H9 (cell line): ENCODE data around the gene ODF2. TPM values are rescaled to one million over a fixed set of nuclear protein-coding genes. Genes with fewer than 3 reads are reported as not detected.

Source experiments
- DNase-seq: peaks from one replicate; pipeline ENCODE4 v3.0.0-alpha.2; 2017
- H2AFZ ChIP-seq: one replicate; pipeline ENCODE4 v1.6.1; 2013; ENCODE audit warnings: mild to moderate bottlenecking, low read length, control low read depth, moderate library complexity
- H2AK5ac ChIP-seq: 2 replicates; pipeline ENCODE4 v1.6.1; 2013; ENCODE audit warnings: low read length, control low read depth, mixed read lengths; ENCODE audit not compliant: insufficient read length
- H2BK120ac ChIP-seq: one replicate; pipeline ENCODE4 v1.6.1; 2013; ENCODE audit warnings: low read depth, mild to moderate bottlenecking, low read length, control low read depth, inconsistent platforms; ENCODE audit not compliant: poor library complexity, severe bottlenecking
- H2BK12ac ChIP-seq: 2 replicates; pipeline ENCODE4 v1.6.1; 2013; ENCODE audit warnings: low read length, control low read depth, mixed read lengths, low read depth; ENCODE audit not compliant: insufficient read length
- H2BK15ac ChIP-seq: 2 replicates; pipeline ENCODE4 v1.6.1; 2013; ENCODE audit warnings: low read depth, low read length, control low read depth
- H2BK20ac ChIP-seq: one replicate; pipeline ENCODE4 v1.6.1; 2013; ENCODE audit warnings: low read depth, mild to moderate bottlenecking, low read length, control low read depth, inconsistent platforms; ENCODE audit not compliant: poor library complexity, severe bottlenecking
- H2BK5ac ChIP-seq: 2 replicates; pipeline ENCODE4 v1.6.1; 2013; ENCODE audit warnings: low read length, control low read depth, mixed read lengths; ENCODE audit not compliant: insufficient read length
- H3K14ac ChIP-seq: 2 replicates; pipeline ENCODE4 v1.6.1; 2013; ENCODE audit warnings: low read length, control low read depth; ENCODE audit not compliant: insufficient read depth
- H3K18ac ChIP-seq: 2 replicates; pipeline ENCODE4 v1.6.1; 2013; ENCODE audit warnings: low read depth, mild to moderate bottlenecking, mixed read lengths, low read length, control low read depth; ENCODE audit not compliant: insufficient read length
- H3K23ac ChIP-seq: 2 replicates; pipeline ENCODE4 v1.6.1; 2013; ENCODE audit warnings: low read length, control low read depth, mixed read lengths, low read depth; ENCODE audit not compliant: insufficient read length
- H3K23me2 ChIP-seq: 2 replicates; pipeline ENCODE4 v1.6.1; 2013; ENCODE audit warnings: low read depth, mild to moderate bottlenecking, mixed read lengths, low read length, control low read depth; ENCODE audit not compliant: insufficient read length, poor library complexity, severe bottlenecking
- H3K27ac ChIP-seq: 2 replicates; pipeline ENCODE4 v1.5.1; 2013; ENCODE audit warnings: low read length, control low read depth, mixed read lengths, low read depth; ENCODE audit not compliant: insufficient read length
- H3K27me3 ChIP-seq: 2 replicates; pipeline ENCODE4 v1.6.1; 2013; ENCODE audit warnings: low read length, control low read depth, inconsistent platforms; ENCODE audit not compliant: insufficient read depth
- H3K4ac ChIP-seq: 2 replicates; pipeline ENCODE4 v1.6.1; 2013; ENCODE audit warnings: low read depth, mild to moderate bottlenecking, control low read depth, inconsistent platforms, low read length, moderate library complexity
- H3K4me1 ChIP-seq: 2 replicates; pipeline ENCODE4 v1.6.1; 2013; ENCODE audit warnings: low read length, control low read depth, inconsistent platforms; ENCODE audit not compliant: insufficient read depth
- H3K4me2 ChIP-seq: 2 replicates; pipeline ENCODE4 v1.6.1; 2013; ENCODE audit warnings: low read length, control low read depth, mixed read lengths; ENCODE audit not compliant: insufficient read length, insufficient read depth
- H3K56ac ChIP-seq: 2 replicates; pipeline ENCODE4 v1.6.1; 2013; ENCODE audit warnings: low read depth, mild to moderate bottlenecking, mixed read lengths, low read length, control low read depth; ENCODE audit not compliant: insufficient read length
- H3K79me1 ChIP-seq: 2 replicates; pipeline ENCODE4 v1.6.1; 2013; ENCODE audit warnings: low read depth, mild to moderate bottlenecking, moderate library complexity, low read length, control low read depth, inconsistent platforms; ENCODE audit not compliant: insufficient read depth, poor library complexity, severe bottlenecking
- H3K79me2 ChIP-seq: 2 replicates; pipeline ENCODE4 v1.6.1; 2013; ENCODE audit warnings: low read length, control low read depth, inconsistent platforms; ENCODE audit not compliant: insufficient read depth
- H3K9ac ChIP-seq: 2 replicates; pipeline ENCODE4 v1.6.1; 2013; ENCODE audit warnings: low read length, control low read depth, mixed read lengths; ENCODE audit not compliant: insufficient read length; ENCODE audit errors: extremely low read depth
- H3K9me3 ChIP-seq: one replicate; pipeline ENCODE4 v1.6.1; 2013; ENCODE audit warnings: low read depth, low read length, inconsistent platforms; ENCODE audit not compliant: control insufficient read depth
- H3T11ph ChIP-seq: one replicate; pipeline ENCODE4 v1.6.1; 2013; ENCODE audit warnings: mild to moderate bottlenecking, low read length, control low read depth, inconsistent platforms
- H4K20me1 ChIP-seq: one replicate; pipeline ENCODE4 v1.6.1; 2013; ENCODE audit not compliant: control insufficient read depth, insufficient read length, insufficient read depth
- H4K5ac ChIP-seq: 2 replicates; pipeline ENCODE4 v1.6.1; 2013; ENCODE audit warnings: low read depth, mild to moderate bottlenecking, mixed read lengths, low read length, control low read depth; ENCODE audit not compliant: insufficient read length
- H4K8ac ChIP-seq: replicated peaks from 2 replicates; pipeline ENCODE4 v1.6.1; 2013; ENCODE audit warnings: low read length, control low read depth, mixed read lengths, low read depth; ENCODE audit not compliant: insufficient read length
- H4K91ac ChIP-seq: 2 replicates; pipeline ENCODE4 v1.6.1; 2013; ENCODE audit warnings: low read depth, mild to moderate bottlenecking, moderate library complexity, mixed read lengths, low read length, control low read depth; ENCODE audit not compliant: insufficient read length
- H3K27ac Mint-ChIP-seq, 3 experiments: 2 replicates in 2 of 3; 3 replicates in 1 of 3; pipeline ENCODE4 v1.8.0; 2020 to 2021; ENCODE audit warnings: mixed read lengths in 3 of 3, mild to moderate bottlenecking in 1 of 3, moderate library complexity in 1 of 3
- H3K27me3 Mint-ChIP-seq: 2 replicates; pipeline ENCODE4 v1.8.0; 2021; ENCODE audit warnings: low read depth, mild to moderate bottlenecking, moderate library complexity, mixed read lengths
- H3K36me3 Mint-ChIP-seq, 3 experiments: 2 replicates in 2 of 3; 3 replicates in 1 of 3; pipeline ENCODE4 v1.8.0; 2020 to 2021; ENCODE audit warnings: low read depth in 3 of 3, mixed read lengths in 3 of 3; ENCODE audit not compliant: insufficient read depth in 1 of 3
- H3K4me1 Mint-ChIP-seq, 2 experiments: 2 replicates each; pipeline ENCODE4 v1.8.0; 2020; ENCODE audit warnings: mixed read lengths in 2 of 2
- H3K4me3 Mint-ChIP-seq, 2 experiments: 2 replicates in 1 of 2; 3 replicates in 1 of 2; pipeline ENCODE4 v1.8.0; 2020 to 2021; ENCODE audit warnings: mild to moderate bottlenecking in 2 of 2, mixed read lengths in 2 of 2, moderate library complexity in 1 of 2
- H3K9me3 Mint-ChIP-seq, 2 experiments: 2 replicates in 1 of 2; 3 replicates in 1 of 2; pipeline ENCODE4 v1.8.0; 2020; ENCODE audit warnings: mild to moderate bottlenecking in 2 of 2, mixed read lengths in 2 of 2, moderate library complexity in 1 of 2
- CTCF ChIP-seq: fragments of 200-600 bp; sonication (generic); conservative IDR thresholded peaks from 3 replicates; pipeline ENCODE4 v1.8.0; 2021; ENCODE audit warnings: antibody characterized with exemption, mild to moderate bottlenecking
- WGBS: extraction: QIAGEN DNeasy Blood & Tissue Kit; methylation state at CpG from one replicate; pipeline ENCODE4 v1.1.7; 2013; ENCODE audit warnings: missing lambda C conversion rate, low lambda C conversion rate, mixed read lengths; ENCODE audit not compliant: insufficient read length; ENCODE audit errors: extremely low coverage; 5-methylcytosine and 5-hydroxymethylcytosine counted together
- total RNA-seq: library from RNA; stranded (reverse); gene quantifications from 2 replicates; pipeline ENCODE4 v1.2.1, GENCODE V29; 2021

Gene ODF2
- total RNA-seq, 1 experiment from 2014 or later: 16.7 TPM

DNA sequence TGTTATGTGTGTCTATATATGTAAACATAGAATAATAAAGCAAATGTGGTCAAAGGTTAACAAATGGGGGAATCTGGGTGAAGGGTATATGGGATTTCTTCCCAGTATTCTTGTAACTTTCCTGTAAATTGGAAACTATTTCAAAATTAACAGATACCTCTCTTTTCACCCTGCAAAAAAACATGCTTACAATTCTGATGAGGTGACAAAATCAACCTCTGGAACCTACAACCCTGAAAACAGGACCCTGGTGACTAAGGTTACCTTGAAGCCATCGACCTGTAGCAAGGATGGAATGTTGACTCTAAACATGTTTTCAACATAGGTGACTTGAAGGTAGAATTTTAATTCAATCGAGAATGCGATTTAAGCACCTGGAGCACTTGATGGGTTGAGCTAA is 90.7 kb downstream of the ODF2 start:
- H2AK5ac ChIP-seq: no peak overlapping the region
- WGBS: no CpG with 5 or more reads among the region's 3 CpGs
- TF ChIP-seq CTCF: no peak
- Mint-ChIP-seq H3K4me3 (no peak overlapping the region), H3K36me3 (peaks cover 0 to 8% (median 0%) of the 10 kb centered on the region in 3 experiments; a peak in 3 of 7 replicates), H3K9me3 (no peaks in the 10 kb centered on the region), H3K27ac (no peak overlapping the region), H3K4me1 (peaks cover 7 to 16% of the 10 kb centered on the region in 2 experiments), H3K27me3 (peaks cover 3% of the 10 kb centered on the region; the same call in 1 of the 2 replicates)
- DNase-seq: no peak
- H3K79me2 ChIP-seq: no peaks in the 10 kb centered on the region
- H3K18ac ChIP-seq: no peak overlapping the region
- H4K8ac ChIP-seq: no peak overlapping the region
- H3K4me1 ChIP-seq: no peaks in the 10 kb centered on the region
- H4K91ac ChIP-seq: no peak overlapping the region
- H2BK120ac ChIP-seq: no peak overlapping the region
- no peaks in the 10 kb centered on the region for H3K27me3 ChIP-seq
- no peak overlapping the region for H2BK15ac ChIP-seq
- no peak overlapping the region for H3T11ph ChIP-seq
- H2BK12ac ChIP-seq: no peak overlapping the region
- H2BK5ac ChIP-seq: no peak overlapping the region
- H3K56ac ChIP-seq: no peak overlapping the region
- no peak overlapping the region for H3K4me2 ChIP-seq
- H3K14ac ChIP-seq: no peak overlapping the region
- no peak overlapping the region for H2BK20ac ChIP-seq
- no peak overlapping the region for H3K4ac ChIP-seq
- no peak overlapping the region for H3K23ac ChIP-seq
- H3K27ac ChIP-seq: no peak overlapping the region
- H4K20me1 ChIP-seq: no peaks in the 10 kb centered on the region
- H4K5ac ChIP-seq: no peak overlapping the region
- no peak overlapping the region for H3K9ac ChIP-seq
- no peaks in the 10 kb centered on the region for H3K79me1 ChIP-seq
- no peaks in the 10 kb centered on the region for H3K9me3 ChIP-seq
- no peaks in the 10 kb centered on the region for H3K23me2 ChIP-seq
- no peak overlapping the region for H2AFZ ChIP-seq
